Panc1 (cell line): Measurements from ENCODE around the gene EFR3B. TPM values are rescaled to one million over a fixed set of nuclear protein-coding genes. Genes with fewer than 3 reads are reported as not detected.

Source experiments
- ATAC-seq: fragments of 200-7000 bp; cut with Tn5 transposase; 2 replicates; pipeline ENCODE4 v1.9.1; 2020; ENCODE audit warnings: mild to moderate bottlenecking, moderate library complexity
- BruUV-seq: library from RNA; stranded (reverse); fragments of 400-500 nt; replicated peaks from 2 replicates; lab custom pipeline; 2021; lab: Mats Ljungman, UMichigan
- CTCF ChIA-PET: fragments of 300-600 bp; sonication (Branson Sonifier 250); formaldehyde crosslinking; loops from one replicate; lab custom pipeline; 2022; ENCODE audit warnings: antibody characterized with exemption; lab: Charles Lee
- POLR2A ChIA-PET: fragments of 300-600 bp; sonication (Branson Sonifier 250); formaldehyde crosslinking; loops from one replicate; lab custom pipeline; 2022; ENCODE audit warnings: antibody characterized with exemption; lab: Charles Lee
- DNase-seq: peaks from one replicate; pipeline ENCODE4 v3.0.0-alpha.2; 2010; ENCODE audit warnings: low read depth, low spot score
- H3K27ac ChIP-seq: 2 replicates; pipeline ENCODE4 v1.5.1; 2011; ENCODE audit warnings: mild to moderate bottlenecking, low read length, inconsistent platforms
- H3K27me3 ChIP-seq: fragments of 200-500 bp; sonication (Bioruptor generic); 2 replicates; pipeline ENCODE4 v1.6.0; 2014; ENCODE audit warnings: low read length, inconsistent platforms; ENCODE audit not compliant: control insufficient read depth, insufficient read depth
- H3K36me3 ChIP-seq: fragments of 200-500 bp; sonication (Bioruptor generic); 2 replicates; pipeline ENCODE4 v1.5.1; 2014; ENCODE audit warnings: inconsistent platforms, mild to moderate bottlenecking, low read length, moderate library complexity; ENCODE audit not compliant: control insufficient read depth, insufficient read depth
- H3K4me1 ChIP-seq: 2 replicates; pipeline ENCODE4 v1.5.1; 2011; ENCODE audit warnings: inconsistent platforms, mild to moderate bottlenecking, low read length, moderate library complexity; ENCODE audit not compliant: control insufficient read depth, insufficient read depth
- H3K4me3 ChIP-seq, 2 experiments: 2 replicates each; pipeline ENCODE4 v1.5.1; 2011 to 2012; ENCODE audit warnings: low read depth in 2 of 2, low read length in 2 of 2, mild to moderate bottlenecking in 2 of 2, inconsistent platforms in 1 of 2, moderate library complexity in 1 of 2
- H3K9me3 ChIP-seq: fragments of 200-500 bp; sonication (Bioruptor generic); 2 replicates; pipeline ENCODE4 v1.5.1; 2014; ENCODE audit warnings: low read depth, mild to moderate bottlenecking, inconsistent platforms, low read length, moderate library complexity; ENCODE audit not compliant: control insufficient read depth, insufficient read depth
- POLR2AphosphoS5 ChIP-seq: IDR thresholded peaks from 2 replicates; pipeline ENCODE4 v1.6.1; 2012; ENCODE audit warnings: mild to moderate bottlenecking, low read depth, low read length, moderate library complexity
- SIN3A ChIP-seq: IDR thresholded peaks from 2 replicates; pipeline ENCODE4 v1.6.1; 2012; ENCODE audit warnings: low read depth, mild to moderate bottlenecking, low read length, moderate library complexity, borderline replicate concordance; ENCODE audit not compliant: insufficient read depth
- TCF7L2 ChIP-seq: IDR thresholded peaks from 2 replicates; pipeline ENCODE4 v1.6.1; 2011; ENCODE audit warnings: mild to moderate bottlenecking, low read depth, low read length, inconsistent platforms
- in situ Hi-C: cut with HindIII; loops from 2 replicates; pipeline ENCODE4 v1.10.0; 2016; ENCODE audit warnings: low sequenced_read_pairs, low pct_unique_long_range_greater_than_20kb
- intact Hi-C: fragments of 100-400 bp; cut with micrococcal nuclease; formaldehyde crosslinking; loops from one replicate; pipeline ENCODE4 v1.10.0; 2022; ENCODE audit not compliant: unreplicated experiment
- total RNA-seq: library from RNA; stranded (reverse); gene quantifications from one replicate; pipeline ENCODE4 v1.2.1, GENCODE V29; 2021; ENCODE audit not compliant: unreplicated experiment
- TF ChIP-seq, protein P1 (sequence below): fragments of 450-650 bp; IDR thresholded peaks from 2 replicates; pipeline ENCODE4 v1.5.1; 2017; ENCODE audit warnings: mild to moderate bottlenecking
- TF ChIP-seq, protein P2 (sequence below), 2 experiments: IDR thresholded peaks; 2 replicates each; pipeline ENCODE4 v1.6.1; 2011 to 2012; ENCODE audit warnings: low read depth in 2 of 2, control low read depth in 1 of 2, low read length in 1 of 2, mild to moderate bottlenecking in 1 of 2, moderate library complexity in 1 of 2; ENCODE audit not compliant: insufficient read depth in 1 of 2

EFR3B gene
- total RNA-seq, 1 experiment from 2014 or later = 8.9 TPM

DNA sequence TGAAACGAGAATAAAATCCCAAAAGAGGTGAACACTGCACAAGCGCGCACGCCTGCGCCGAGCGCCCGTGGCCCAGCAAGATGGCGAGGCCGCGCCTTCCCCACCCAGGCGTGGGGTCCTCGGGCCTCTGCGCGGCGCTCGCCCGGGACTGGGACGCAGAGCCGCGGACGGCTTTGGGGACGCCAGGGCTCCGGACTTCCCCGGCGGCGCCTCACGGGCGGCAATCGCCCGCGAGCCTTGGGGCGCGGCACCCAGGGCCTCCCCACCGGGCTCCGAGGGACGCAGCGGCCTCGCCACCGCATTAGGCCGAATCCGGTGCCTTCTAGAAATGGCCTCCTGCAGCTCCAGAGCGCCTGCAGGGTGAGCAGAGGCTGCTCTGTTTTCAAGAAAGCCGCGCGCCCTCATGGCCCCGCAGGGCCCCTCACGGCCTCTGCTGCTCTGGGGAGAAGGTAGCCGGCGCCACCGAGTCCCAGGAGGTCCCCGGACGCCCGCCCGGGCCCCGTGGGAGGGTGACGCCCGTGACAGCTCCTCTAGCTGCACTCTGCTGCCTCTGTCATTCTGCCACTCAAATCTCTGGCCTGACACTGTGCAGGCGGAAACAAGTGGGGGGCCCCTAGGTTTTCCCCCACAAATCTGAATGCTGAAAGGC lies 162.4 kb downstream of the EFR3B start:
- Histone ChIP-seq H3K4me3 (no peak overlapping the region), H3K9me3 (no peaks in the 10 kb centered on the region), H3K4me1 (no peaks in the 10 kb centered on the region), H3K36me3 (no peaks in the 10 kb centered on the region), H3K27ac (no peak overlapping the region), H3K27me3 (no peaks in the 10 kb centered on the region)
- DNase-seq (no peak), ATAC-seq (no peak)
- in situ Hi-C loops (no loop called here), intact Hi-C loops (no loop called here)
- POLR2A ChIA-PET = no interaction called here
- TF ChIP-seq TCF7L2 = no peak
- TF ChIP-seq, protein P1, sequence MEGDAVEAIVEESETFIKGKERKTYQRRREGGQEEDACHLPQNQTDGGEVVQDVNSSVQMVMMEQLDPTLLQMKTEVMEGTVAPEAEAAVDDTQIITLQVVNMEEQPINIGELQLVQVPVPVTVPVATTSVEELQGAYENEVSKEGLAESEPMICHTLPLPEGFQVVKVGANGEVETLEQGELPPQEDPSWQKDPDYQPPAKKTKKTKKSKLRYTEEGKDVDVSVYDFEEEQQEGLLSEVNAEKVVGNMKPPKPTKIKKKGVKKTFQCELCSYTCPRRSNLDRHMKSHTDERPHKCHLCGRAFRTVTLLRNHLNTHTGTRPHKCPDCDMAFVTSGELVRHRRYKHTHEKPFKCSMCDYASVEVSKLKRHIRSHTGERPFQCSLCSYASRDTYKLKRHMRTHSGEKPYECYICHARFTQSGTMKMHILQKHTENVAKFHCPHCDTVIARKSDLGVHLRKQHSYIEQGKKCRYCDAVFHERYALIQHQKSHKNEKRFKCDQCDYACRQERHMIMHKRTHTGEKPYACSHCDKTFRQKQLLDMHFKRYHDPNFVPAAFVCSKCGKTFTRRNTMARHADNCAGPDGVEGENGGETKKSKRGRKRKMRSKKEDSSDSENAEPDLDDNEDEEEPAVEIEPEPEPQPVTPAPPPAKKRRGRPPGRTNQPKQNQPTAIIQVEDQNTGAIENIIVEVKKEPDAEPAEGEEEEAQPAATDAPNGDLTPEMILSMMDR = no peak
- no peak for TF ChIP-seq SIN3A
- no TSS peak for BruUV-seq
- CTCF ChIA-PET = no interaction called here

DNA sequence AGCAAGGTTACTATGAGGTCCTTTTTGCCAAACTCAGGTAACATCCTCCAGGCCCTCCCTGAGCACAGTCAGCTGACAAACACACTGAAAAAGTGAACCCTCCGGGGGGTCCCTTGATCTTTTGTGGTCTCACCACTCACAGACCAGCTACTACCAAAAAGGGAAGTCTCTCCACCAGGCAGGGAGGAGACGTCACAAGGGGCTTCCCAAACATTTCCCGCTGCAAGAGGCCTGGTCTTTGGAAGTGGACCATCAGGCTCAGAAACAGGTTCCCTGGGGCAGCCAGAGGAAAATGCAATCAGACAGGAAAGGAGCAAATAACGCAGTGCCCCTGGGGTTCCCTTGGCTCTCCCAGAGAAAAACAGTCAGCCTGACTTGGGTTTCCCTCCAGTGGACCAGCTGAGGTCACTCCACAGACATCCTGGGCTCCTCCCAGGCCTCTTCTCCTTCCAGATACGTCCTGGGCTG lies 165.2 kb downstream of the EFR3B start:
- Histone ChIP-seq H3K9me3 (no peaks in the 10 kb centered on the region), H3K27me3 (no peaks in the 10 kb centered on the region), H3K4me3 (no peak overlapping the region), H3K36me3 (no peaks in the 10 kb centered on the region), H3K4me1 (no peaks in the 10 kb centered on the region), H3K27ac (no peak overlapping the region)
- ATAC-seq (no peak), DNase-seq (no peak)
- in situ Hi-C loops (no loop called here), intact Hi-C loops (no loop called here)
- ChIA-PET CTCF (no interaction called here), POLR2A (no interaction called here)
- TF ChIP-seq, protein P2, sequence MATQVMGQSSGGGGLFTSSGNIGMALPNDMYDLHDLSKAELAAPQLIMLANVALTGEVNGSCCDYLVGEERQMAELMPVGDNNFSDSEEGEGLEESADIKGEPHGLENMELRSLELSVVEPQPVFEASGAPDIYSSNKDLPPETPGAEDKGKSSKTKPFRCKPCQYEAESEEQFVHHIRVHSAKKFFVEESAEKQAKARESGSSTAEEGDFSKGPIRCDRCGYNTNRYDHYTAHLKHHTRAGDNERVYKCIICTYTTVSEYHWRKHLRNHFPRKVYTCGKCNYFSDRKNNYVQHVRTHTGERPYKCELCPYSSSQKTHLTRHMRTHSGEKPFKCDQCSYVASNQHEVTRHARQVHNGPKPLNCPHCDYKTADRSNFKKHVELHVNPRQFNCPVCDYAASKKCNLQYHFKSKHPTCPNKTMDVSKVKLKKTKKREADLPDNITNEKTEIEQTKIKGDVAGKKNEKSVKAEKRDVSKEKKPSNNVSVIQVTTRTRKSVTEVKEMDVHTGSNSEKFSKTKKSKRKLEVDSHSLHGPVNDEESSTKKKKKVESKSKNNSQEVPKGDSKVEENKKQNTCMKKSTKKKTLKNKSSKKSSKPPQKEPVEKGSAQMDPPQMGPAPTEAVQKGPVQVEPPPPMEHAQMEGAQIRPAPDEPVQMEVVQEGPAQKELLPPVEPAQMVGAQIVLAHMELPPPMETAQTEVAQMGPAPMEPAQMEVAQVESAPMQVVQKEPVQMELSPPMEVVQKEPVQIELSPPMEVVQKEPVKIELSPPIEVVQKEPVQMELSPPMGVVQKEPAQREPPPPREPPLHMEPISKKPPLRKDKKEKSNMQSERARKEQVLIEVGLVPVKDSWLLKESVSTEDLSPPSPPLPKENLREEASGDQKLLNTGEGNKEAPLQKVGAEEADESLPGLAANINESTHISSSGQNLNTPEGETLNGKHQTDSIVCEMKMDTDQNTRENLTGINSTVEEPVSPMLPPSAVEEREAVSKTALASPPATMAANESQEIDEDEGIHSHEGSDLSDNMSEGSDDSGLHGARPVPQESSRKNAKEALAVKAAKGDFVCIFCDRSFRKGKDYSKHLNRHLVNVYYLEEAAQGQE (IDR thresholded peaks at IDR 0.05; ENCODE audit: insufficient read depth in 1 of 2, low read depth in 2 of 2, low read length in 1 of 2) = no peak
- TF ChIP-seq TCF7L2 = no peak
- no peak for TF ChIP-seq SIN3A
- TF ChIP-seq, protein P1 = no peak
- no peak for TF ChIP-seq POLR2AphosphoS5
- BruUV-seq = no TSS peak

Other genes starting within 250 kb of the EFR3B start
- gene PTRHD1, start 248.7 kb upstream of the EFR3B start, total RNA-seq = 55.1 TPM
- gene CENPO, start 248.7 kb upstream of the EFR3B start, total RNA-seq = 39.3 TPM
- gene ADCY3, start 121.8 kb upstream of the EFR3B start, total RNA-seq = 34.1 TPM
- gene DNAJC27, start 70.1 kb upstream of the EFR3B start, total RNA-seq = 4.9 TPM
- gene POMC, start 126.5 kb downstream of the EFR3B start, total RNA-seq = not detected